ENCODE results near the gene TTC6. TPM values are rescaled to one million over a fixed set of nuclear protein-coding genes. Genes with fewer than 3 reads are reported as not detected.
"Not testable (repeated sequence)": the region's sequence is repeated elsewhere in the genome, so short reads cannot be mapped to it uniquely, and the experiment has no call there.

TTC6 gene
- total and polyA plus RNA-seq, 3 donors from 2014 or later, result 11.2 to 17.2 (median 12.4) TPM

GRCh38 chr14:37553935-37554550 is 41.4 kb upstream of the TTC6 start:
- intact Hi-C loops (cut with DNase I; ENCODE audit: low total_unique reads), result no loop called here
- 90 to 100% methylated on average over 1 of the region's 1 CpG for WGBS, 2 donors
- H3K9me3 ChIP-seq, result no peaks in the 10 kb centered on the region
- H3K4me1 ChIP-seq, result no peaks in the 10 kb centered on the region
- H3K36me3 ChIP-seq (ENCODE audit: low read depth, missing control alignments), result no peaks in the 10 kb centered on the region
- H3K4me3 ChIP-seq, result no peak overlapping the region
- TF ChIP-seq POLR2A (IDR thresholded peaks at IDR 0.05) (no peak), CTCF (IDR thresholded peaks at IDR 0.05) (no peak)
- H3K27ac ChIP-seq, result no peak overlapping the region
- H3K27me3 ChIP-seq, result no peaks in the 10 kb centered on the region
- DNase-seq, result no peak

GRCh38 chr14:37555596-37555995 is 39.8 kb upstream of the TTC6 start:
- 82% methylated on average over 20 of the region's 33 CpGs; no CpG with 5 or more reads in 1 of the 2 donors for WGBS, 2 donors
- DNase-seq; intact Hi-C loops (cut with DNase I; ENCODE audit: low total_unique reads); H3K36me3 ChIP-seq (ENCODE audit: low read depth, missing control alignments); H3K27me3 ChIP-seq; H3K9me3 ChIP-seq; H3K4me1 ChIP-seq; H3K27ac ChIP-seq: not testable (repeated sequence)
- H3K4me3 ChIP-seq, result peak overlapping the region in 1 of 2 donors; percentile 7

- no peak overlapping the region for H3K4me3 ChIP-seq
- 95 to 98% methylated on average over 4 of the region's 4 CpGs for WGBS, 2 donors
- TF ChIP-seq CTCF (IDR thresholded peaks at IDR 0.05) (no peak), POLR2A (IDR thresholded peaks at IDR 0.05) (no peak)
- no peaks in the 10 kb centered on the region for H3K4me1 ChIP-seq
- no peaks in the 10 kb centered on the region for H3K27me3 ChIP-seq
- H3K36me3 ChIP-seq (ENCODE audit: low read depth, missing control alignments), result no peaks in the 10 kb centered on the region
- DNase-seq, result no peak
- intact Hi-C loops (cut with DNase I; ENCODE audit: low total_unique reads), result no loop called here
- H3K9me3 ChIP-seq, result no peaks in the 10 kb centered on the region
- H3K27ac ChIP-seq, result no peak overlapping the region
Measured at GRCh38 chr14:37558740-37559139, 36.7 kb upstream of the TTC6 start.

GRCh38 chr14:37559386-37559785 is 36.0 kb upstream of the TTC6 start:
- TF ChIP-seq POLR2A (IDR thresholded peaks at IDR 0.05) (no peak), CTCF (IDR thresholded peaks at IDR 0.05) (no peak)
- no peaks in the 10 kb centered on the region for H3K27me3 ChIP-seq
- no peaks in the 10 kb centered on the region for H3K9me3 ChIP-seq
- no peaks in the 10 kb centered on the region for H3K36me3 ChIP-seq (ENCODE audit: low read depth, missing control alignments)
- no peak for DNase-seq
- 89 to 90% methylated on average over 6 of the region's 6 CpGs for WGBS, 2 donors
- intact Hi-C loops (cut with DNase I; ENCODE audit: low total_unique reads), result no loop called here
- no peaks in the 10 kb centered on the region for H3K4me1 ChIP-seq
- H3K4me3 ChIP-seq, result no peak overlapping the region
- no peak overlapping the region for H3K27ac ChIP-seq

- WGBS, 2 donors, result 83 to 89% methylated on average over 2 of the region's 2 CpGs
- Histone ChIP-seq H3K4me3 (no peak overlapping the region), H3K4me1 (no peaks in the 10 kb centered on the region), H3K27ac (no peak overlapping the region), H3K36me3 (ENCODE audit: low read depth, missing control alignments) (no peaks in the 10 kb centered on the region), H3K27me3 (no peaks in the 10 kb centered on the region), H3K9me3 (no peaks in the 10 kb centered on the region)
- DNase-seq, result no peak
- intact Hi-C loops (cut with DNase I; ENCODE audit: low total_unique reads), result no loop called here
- TF ChIP-seq CTCF (IDR thresholded peaks at IDR 0.05) (no peak), POLR2A (IDR thresholded peaks at IDR 0.05) (no peak)
Measured at GRCh38 chr14:37563189-37563588, 32.2 kb upstream of the TTC6 start.

All from testis (tissue), 3 donors.